Endothelial cell of umbilical vein (primary cell): ENCODE measurements around the gene PARD6G. TPM values are rescaled to one million over a fixed set of nuclear protein-coding genes. Genes with fewer than 3 reads are reported as not detected.

ENCODE experiments used
- BruUV-seq: library from RNA; stranded (reverse); fragments of 400-500 nt; replicated peaks from 2 replicates; lab custom pipeline; 2021; lab: Mats Ljungman, UMichigan
- CTCF ChIA-PET: fragments of 300-600, 350-600 bp; sonication (Branson Sonifier 250); formaldehyde crosslinking; loops from one replicate; lab custom pipeline; 2021; ENCODE audit warnings: antibody characterized with exemption, inconsistent platforms; lab: Charles Lee
- POLR2A ChIA-PET: fragments of 300-600, 350-600 bp; sonication (Branson Sonifier 250); formaldehyde crosslinking; loops from one replicate; lab custom pipeline; 2021; ENCODE audit warnings: antibody characterized with exemption, inconsistent platforms; lab: Charles Lee
- DNase-seq: peaks from one replicate; pipeline ENCODE4 v3.0.0-alpha.2; 2011; ENCODE audit warnings: low read depth, low spot score
- FAIRE-seq: peaks from 2 replicates; lab custom pipeline; 2011; peaks lifted over from hg19 to GRCh38; lab: Jason Lieb, UNC
- H2AFZ ChIP-seq: 2 replicates; pipeline ENCODE4 v1.6.0; 2012; ENCODE audit warnings: low read depth, low read length, control low read depth, inconsistent platforms
- H3K27ac ChIP-seq: 2 replicates; pipeline ENCODE4 v1.5.1; 2011; ENCODE audit warnings: low read depth, mild to moderate bottlenecking, control low read depth, low read length, moderate library complexity; ENCODE audit not compliant: insufficient read depth
- H3K27me3 ChIP-seq, 2 experiments: 2 replicates each; pipeline versions ENCODE4 v1.6.0 to v1.6.1; 2011; ENCODE audit warnings: low read length in 2 of 2, mixed read lengths in 1 of 2; ENCODE audit not compliant: control insufficient read depth in 2 of 2, insufficient read depth in 2 of 2
- H3K36me3 ChIP-seq, 2 experiments: 2 replicates in 1 of 2; 3 replicates in 1 of 2; pipeline ENCODE4 v1.5.1; 2011; ENCODE audit warnings: low read length in 2 of 2, mild to moderate bottlenecking in 1 of 2, moderate library complexity in 1 of 2; ENCODE audit not compliant: control insufficient read depth in 2 of 2, insufficient read depth in 2 of 2; ENCODE audit errors: extremely low read depth in 1 of 2
- H3K4me1 ChIP-seq: 3 replicates; pipeline ENCODE4 v1.5.1; 2011; ENCODE audit warnings: mild to moderate bottlenecking, low read length; ENCODE audit not compliant: control insufficient read depth, insufficient read depth; ENCODE audit errors: extremely low read depth
- H3K4me2 ChIP-seq: 2 replicates; pipeline ENCODE4 v1.6.1; 2011; ENCODE audit warnings: low read length, control low read depth, mixed read lengths; ENCODE audit not compliant: insufficient read depth
- H3K4me3 ChIP-seq, 3 experiments: fragments of 200-600 bp in 1 of 3; sonication (generic), shearing (Covaris generic) in 1 of 3; replicated peaks in 1 of 3; 2 replicates each; pipeline ENCODE4 v1.5.1; 2011 to 2016; ENCODE audit warnings: control low read depth in 3 of 3, low read length in 3 of 3, mild to moderate bottlenecking in 2 of 3, inconsistent platforms in 1 of 3, low read depth in 1 of 3, moderate library complexity in 1 of 3; ENCODE audit not compliant: insufficient read depth in 1 of 3
- H3K79me2 ChIP-seq: 2 replicates; pipeline ENCODE4 v1.6.0; 2012; ENCODE audit warnings: low read length, inconsistent platforms; ENCODE audit not compliant: control insufficient read depth, insufficient read depth
- H3K9ac ChIP-seq: replicated peaks from 2 replicates; pipeline ENCODE3; 2011; ENCODE audit warnings: low read length, control low read depth; ENCODE audit not compliant: insufficient read depth; ENCODE audit errors: extremely low read depth
- H3K9me1 ChIP-seq: replicated peaks from 3 replicates; pipeline ENCODE4 v1.6.0; 2011; ENCODE audit warnings: mild to moderate bottlenecking, low read length; ENCODE audit not compliant: control insufficient read depth, insufficient read depth; ENCODE audit errors: extremely low read depth
- H3K9me3 ChIP-seq: replicated peaks from 2 replicates; pipeline ENCODE4 v1.5.1; 2012; ENCODE audit warnings: low read length, inconsistent platforms; ENCODE audit not compliant: control insufficient read depth, insufficient read depth
- H4K20me1 ChIP-seq: replicated peaks from 2 replicates; pipeline ENCODE3; 2011; ENCODE audit warnings: mild to moderate bottlenecking, low read length; ENCODE audit not compliant: control insufficient read depth, insufficient read depth; ENCODE audit errors: extremely low read depth
- EZH2 ChIP-seq: IDR thresholded peaks from 2 replicates; pipeline ENCODE4 v1.6.1; 2012; ENCODE audit warnings: borderline replicate concordance, low read depth, mild to moderate bottlenecking, moderate library complexity, low read length, inconsistent platforms; ENCODE audit not compliant: severe bottlenecking
- FOS ChIP-seq: IDR thresholded peaks from 2 replicates; pipeline ENCODE4 v1.6.1; 2011; ENCODE audit warnings: mild to moderate bottlenecking, low read length, moderate library complexity, borderline replicate concordance; ENCODE audit not compliant: insufficient read depth
- GATA2 ChIP-seq: IDR thresholded peaks from 2 replicates; pipeline ENCODE4 v1.7.0; 2011; ENCODE audit warnings: low read depth, mild to moderate bottlenecking, moderate library complexity, mixed read lengths, low read length; ENCODE audit not compliant: insufficient read length, insufficient read depth
- JUN ChIP-seq: IDR thresholded peaks from 2 replicates; pipeline ENCODE4 v1.6.1; 2011; ENCODE audit warnings: borderline replicate concordance, low read depth; ENCODE audit not compliant: insufficient read length, insufficient read depth
- MYC ChIP-seq: IDR thresholded peaks from one replicate; pipeline ENCODE4 v1.6.1; 2011; ENCODE audit warnings: mild to moderate bottlenecking, low read depth, low read length
- POLR2A ChIP-seq: IDR thresholded peaks from 2 replicates; pipeline ENCODE4 v1.6.1; 2012; ENCODE audit warnings: low read depth, mild to moderate bottlenecking, control low read depth, low read length
- POLR2AphosphoS5 ChIP-seq: IDR thresholded peaks from 2 replicates; pipeline ENCODE4 v1.6.1; 2012; ENCODE audit warnings: low read depth, mild to moderate bottlenecking, control low read depth, low read length, moderate library complexity; ENCODE audit not compliant: insufficient read depth
- dilution Hi-C: fragments of 300-500 bp; cut with MboI; formaldehyde crosslinking; loops from one replicate; pipeline ENCODE4 v1.15.0; 2019; ENCODE audit warnings: low sequenced_read_pairs; ENCODE audit not compliant: extremely low pct_ligation_motif_present
- intact Hi-C: fragments of 100-400 bp; cut with micrococcal nuclease; formaldehyde crosslinking; loops from one replicate; pipeline ENCODE4 v1.10.0; 2022
- polyA plus RNA-seq, 4 experiments: library from polyadenylated mRNA; depleted of rRNA in 3 of 4; stranded (reverse) in 3 of 4; unstranded in 1 of 4; fragments of >200 nt; gene quantifications; 2 replicates each; pipeline versions ENCODE4 v1.2.1 to v1.2.3, GENCODE V29; 2011 to 2012; ENCODE audit warnings: missing spikeins in 1 of 4
- total RNA-seq: library from RNA; stranded (reverse); gene quantifications from 2 replicates; pipeline ENCODE4 v1.2.3, GENCODE V29; 2021
- TF ChIP-seq, protein P1 (sequence below), 2 donors: IDR thresholded peaks; 1 replicate in 1 of 2; 2 replicates in 1 of 2; pipeline ENCODE4 v1.5.1; 2011; ENCODE audit warnings: low read length in 2 of 2, mild to moderate bottlenecking in 2 of 2, moderate library complexity in 2 of 2, control low read depth in 1 of 2, inconsistent platforms in 1 of 2, low read depth in 1 of 2; ENCODE audit not compliant: insufficient read depth in 1 of 2; ENCODE audit errors: extremely low read depth in 1 of 2
- TF ChIP-seq, protein P2 (sequence below): IDR thresholded peaks from 2 replicates; pipeline ENCODE4 v1.6.1; 2011; ENCODE audit not compliant: insufficient read depth, insufficient read length

The PARD6G gene
- total and polyA plus RNA-seq, 2 donors (not counting 3 experiments of a cell fraction or from before 2014, with no cell fraction given) = 1.2 to 1.8 TPM

DNA sequence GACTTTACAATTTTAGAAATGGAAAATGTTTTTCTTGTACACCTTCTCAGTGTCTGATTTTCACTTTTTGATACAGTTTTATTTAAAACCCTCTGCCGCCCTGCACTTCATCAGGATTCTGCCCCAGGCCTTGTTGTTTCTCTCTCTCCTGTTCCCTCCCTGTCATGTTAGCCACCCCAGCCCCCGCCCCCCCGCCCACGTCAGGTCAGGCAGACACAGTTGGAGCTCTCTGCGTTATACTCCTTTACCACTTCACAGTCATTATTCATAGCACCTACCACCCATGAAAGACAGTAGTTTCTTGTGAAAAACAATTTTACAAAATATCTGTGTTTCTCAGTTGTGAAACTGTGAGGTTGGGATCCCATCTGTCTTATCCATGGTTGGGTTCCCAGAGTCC is 116.8 kb downstream of the PARD6G start:
- no peak overlapping the region for H3K27ac ChIP-seq
- no peak for DNase-seq
- no peaks in the 10 kb centered on the region for H3K9me3 ChIP-seq
- no peak for FAIRE-seq
- no peak overlapping the region for H3K4me3 ChIP-seq
- dilution Hi-C loops (no loop called here), intact Hi-C loops (no loop called here)
- H3K36me3 ChIP-seq = peaks cover 0 to 8% of the 10 kb centered on the region in 2 experiments
- TF ChIP-seq POLR2A (no peak), FOS (no peak), GATA2 (no peak), POLR2AphosphoS5 (no peak), EZH2 (no peak), JUN (no peak), MYC (no peak)
- TF ChIP-seq, protein P1, sequence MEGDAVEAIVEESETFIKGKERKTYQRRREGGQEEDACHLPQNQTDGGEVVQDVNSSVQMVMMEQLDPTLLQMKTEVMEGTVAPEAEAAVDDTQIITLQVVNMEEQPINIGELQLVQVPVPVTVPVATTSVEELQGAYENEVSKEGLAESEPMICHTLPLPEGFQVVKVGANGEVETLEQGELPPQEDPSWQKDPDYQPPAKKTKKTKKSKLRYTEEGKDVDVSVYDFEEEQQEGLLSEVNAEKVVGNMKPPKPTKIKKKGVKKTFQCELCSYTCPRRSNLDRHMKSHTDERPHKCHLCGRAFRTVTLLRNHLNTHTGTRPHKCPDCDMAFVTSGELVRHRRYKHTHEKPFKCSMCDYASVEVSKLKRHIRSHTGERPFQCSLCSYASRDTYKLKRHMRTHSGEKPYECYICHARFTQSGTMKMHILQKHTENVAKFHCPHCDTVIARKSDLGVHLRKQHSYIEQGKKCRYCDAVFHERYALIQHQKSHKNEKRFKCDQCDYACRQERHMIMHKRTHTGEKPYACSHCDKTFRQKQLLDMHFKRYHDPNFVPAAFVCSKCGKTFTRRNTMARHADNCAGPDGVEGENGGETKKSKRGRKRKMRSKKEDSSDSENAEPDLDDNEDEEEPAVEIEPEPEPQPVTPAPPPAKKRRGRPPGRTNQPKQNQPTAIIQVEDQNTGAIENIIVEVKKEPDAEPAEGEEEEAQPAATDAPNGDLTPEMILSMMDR (IDR thresholded peaks at IDR 0.05; ENCODE audit: extremely low read depth in 1 of 2, insufficient read depth in 1 of 2, low read depth in 1 of 2, low read length in 2 of 2) = no peak
- TF ChIP-seq, protein P2, sequence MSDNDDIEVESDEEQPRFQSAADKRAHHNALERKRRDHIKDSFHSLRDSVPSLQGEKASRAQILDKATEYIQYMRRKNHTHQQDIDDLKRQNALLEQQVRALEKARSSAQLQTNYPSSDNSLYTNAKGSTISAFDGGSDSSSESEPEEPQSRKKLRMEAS = no peak
- no peak overlapping the region for H2AFZ ChIP-seq
- H3K9me1 ChIP-seq = no peaks in the 10 kb centered on the region
- H4K20me1 ChIP-seq = peaks cover 2% of the 10 kb centered on the region
- H3K27me3 ChIP-seq = no peaks in the 10 kb centered on the region
- H3K9ac ChIP-seq = no peak overlapping the region
- H3K4me2 ChIP-seq = no peak overlapping the region
- CTCF ChIA-PET = interaction anchor here (1.2 kb wide), 1 partner anchor 13 kb away, joined by 3 read pairs; no protein-coding TSS in a partner anchor
- H3K4me1 ChIP-seq = no peaks in the 10 kb centered on the region
- POLR2A ChIA-PET = no interaction called here
- peaks cover 58% of the 10 kb centered on the region for H3K79me2 ChIP-seq
- BruUV-seq = no TSS peak
